ENCODE data around the gene CCDC180.

GRCh38 chr9:97271292-97271691 is 36.2 kb upstream of the CCDC180 start:
- no peak for TF ChIP-seq CTCF (conservative IDR thresholded peaks at IDR 0.05; ENCODE audit: low read depth, low read length)
- TF ChIP-seq EZH2 (IDR thresholded peaks at IDR 0.05; ENCODE audit: borderline replicate concordance, low read depth, low read length, poor library complexity, severe bottlenecking): no peak
